ENCODE measurements around the gene POU2AF1.

POU2AF1 gene

DNA sequence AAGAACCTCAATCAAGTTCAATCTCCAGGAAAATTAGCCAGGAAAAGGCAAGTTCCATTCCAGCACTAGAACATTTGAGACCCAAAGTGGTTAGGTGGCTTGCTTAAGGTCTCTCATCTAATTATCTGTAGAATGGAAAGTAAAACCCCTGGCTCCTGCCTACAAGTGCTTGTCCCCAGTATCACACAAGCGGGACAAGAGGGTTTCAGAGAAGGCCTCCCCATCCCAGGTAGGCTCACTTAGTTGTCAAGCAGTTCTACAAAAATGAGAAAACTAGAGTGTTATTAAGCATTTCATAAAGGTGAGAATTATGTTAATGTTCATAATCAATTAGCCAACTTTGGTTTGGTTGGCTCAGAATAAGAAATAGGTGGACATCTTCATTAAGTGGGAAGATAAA, 5.5 kb downstream of the POU2AF1 start:
- no CpG with 5 or more reads among the region's 1 CpG for WGBS (ENCODE audit: extremely low coverage, insufficient coverage, low lambda C conversion rate)
- Histone ChIP-seq H3K79me1 (ENCODE audit: low read length) (no peaks in the 10 kb centered on the region), H3K18ac (ENCODE audit: low read length) (no peak overlapping the region), H3K27ac (ENCODE audit: low read depth, low read length) (no peak overlapping the region), H3K9ac (ENCODE audit: low read length) (no peak overlapping the region), H3K27me3 (ENCODE audit: insufficient read depth, low read length, poor library complexity) (no peaks in the 10 kb centered on the region), H3K56ac (ENCODE audit: low read length) (no peak overlapping the region), H2BK5ac (ENCODE audit: low read length) (no peak overlapping the region), H4K5ac (ENCODE audit: low read length) (no peak overlapping the region), H3K79me2 (ENCODE audit: control insufficient read depth, insufficient read depth, low read length) (no peaks in the 10 kb centered on the region), H2BK120ac (ENCODE audit: low read depth, low read length) (no peak overlapping the region), H3K36me3 (ENCODE audit: control insufficient read depth, insufficient read depth, low read length) (no peaks in the 10 kb centered on the region), H4K8ac (ENCODE audit: low read depth, low read length) (no peak overlapping the region), H2BK15ac (replicated peaks; ENCODE audit: low read depth) (no peak overlapping the region), H2AK5ac (ENCODE audit: low read length) (no peak overlapping the region), H3K4me3 (ENCODE audit: low read length) (no peak overlapping the region), H3K4me2 (ENCODE audit: low read length) (no peak overlapping the region), H3K23ac (ENCODE audit: low read length) (no peak overlapping the region), H3K4ac (ENCODE audit: low read depth, low read length) (no peak overlapping the region), H3K4me1 (ENCODE audit: control insufficient read depth, low read depth, low read length) (no peaks in the 10 kb centered on the region)
- DNase-seq = no peak

DNA sequence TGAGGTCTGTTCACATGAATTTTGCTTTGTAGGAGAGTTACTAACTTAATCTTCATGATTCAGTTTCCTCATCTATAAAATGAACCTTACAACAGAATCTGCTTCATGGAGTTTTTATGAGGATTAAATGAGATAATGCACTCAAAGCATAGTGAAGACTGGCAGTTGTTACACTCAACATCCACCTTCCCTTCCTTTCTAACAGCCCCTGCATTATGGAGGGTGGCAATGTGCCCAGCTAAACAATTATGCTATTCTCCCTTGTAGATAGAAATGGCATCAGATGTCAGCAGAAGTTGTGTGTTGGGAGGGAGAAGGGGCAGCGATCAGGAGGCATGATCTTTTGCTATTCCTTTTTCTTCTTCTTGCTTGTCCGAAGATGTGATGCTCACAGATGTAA, 6.5 kb downstream of the POU2AF1 start:
- H3K18ac ChIP-seq (ENCODE audit: low read length) = no peak overlapping the region
- H2BK5ac ChIP-seq (ENCODE audit: low read length) = no peak overlapping the region
- H3K36me3 ChIP-seq (ENCODE audit: control insufficient read depth, insufficient read depth, low read length) = no peaks in the 10 kb centered on the region
- no peak overlapping the region for H3K9ac ChIP-seq (ENCODE audit: low read length)
- no peaks in the 10 kb centered on the region for H3K4me1 ChIP-seq (ENCODE audit: control insufficient read depth, low read depth, low read length)
- H3K56ac ChIP-seq (ENCODE audit: low read length) = no peak overlapping the region
- no peak overlapping the region for H3K4me2 ChIP-seq (ENCODE audit: low read length)
- no CpG with 5 or more reads among the region's 2 CpGs for WGBS (ENCODE audit: extremely low coverage, insufficient coverage, low lambda C conversion rate)
- H3K27ac ChIP-seq (ENCODE audit: low read depth, low read length) = no peak overlapping the region
- H3K4ac ChIP-seq (ENCODE audit: low read depth, low read length) = no peak overlapping the region
- H3K79me1 ChIP-seq (ENCODE audit: low read length) = no peaks in the 10 kb centered on the region
- H3K79me2 ChIP-seq (ENCODE audit: control insufficient read depth, insufficient read depth, low read length) = no peaks in the 10 kb centered on the region
- no peak overlapping the region for H4K8ac ChIP-seq (ENCODE audit: low read depth, low read length)
- no peak overlapping the region for H3K4me3 ChIP-seq (ENCODE audit: low read length)
- no peak for DNase-seq
- no peak overlapping the region for H2BK120ac ChIP-seq (ENCODE audit: low read depth, low read length)
- H3K23ac ChIP-seq (ENCODE audit: low read length) = no peak overlapping the region
- no peak overlapping the region for H4K5ac ChIP-seq (ENCODE audit: low read length)
- no peaks in the 10 kb centered on the region for H3K27me3 ChIP-seq (ENCODE audit: insufficient read depth, low read length, poor library complexity)
- no peak overlapping the region for H2AK5ac ChIP-seq (ENCODE audit: low read length)
- no peak overlapping the region for H2BK15ac ChIP-seq (replicated peaks; ENCODE audit: low read depth)

DNA sequence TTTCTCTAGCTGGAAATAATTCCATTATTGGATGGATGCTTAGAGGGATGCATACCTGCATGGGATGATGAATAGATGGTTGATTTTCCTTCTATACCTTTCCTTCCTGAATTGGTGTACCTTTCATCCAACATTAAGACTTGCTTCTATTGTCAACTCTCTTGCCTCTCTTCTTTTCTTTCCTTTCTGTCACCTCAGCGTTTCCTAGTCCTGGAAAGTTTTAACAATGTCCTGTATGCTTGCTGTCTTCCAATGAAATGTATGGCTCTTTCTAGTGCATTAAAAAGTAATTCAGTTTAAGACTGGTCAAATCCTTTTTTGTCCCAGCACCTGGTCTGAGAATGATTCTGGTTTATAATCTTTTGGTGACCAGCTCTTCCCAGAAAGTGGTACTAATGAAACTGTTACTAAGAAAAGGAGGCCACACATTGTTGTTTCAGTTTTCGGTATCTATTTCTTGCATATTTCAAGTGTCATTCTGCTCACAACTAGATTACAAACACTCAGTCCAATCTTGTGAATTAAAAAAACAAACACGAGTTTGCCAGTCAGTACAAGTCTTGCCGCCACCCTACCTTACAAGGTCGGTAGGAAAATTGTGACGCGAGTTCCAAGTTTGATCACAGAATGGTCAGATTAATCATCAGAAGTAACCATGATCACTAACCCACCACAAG, 8.0 kb downstream of the POU2AF1 start:
- Histone ChIP-seq H3K4me1 (ENCODE audit: control insufficient read depth, low read depth, low read length) (no peaks in the 10 kb centered on the region), H3K36me3 (ENCODE audit: control insufficient read depth, insufficient read depth, low read length) (no peaks in the 10 kb centered on the region), H2BK15ac (replicated peaks; ENCODE audit: low read depth) (no peak overlapping the region), H3K79me1 (ENCODE audit: low read length) (no peaks in the 10 kb centered on the region), H3K4me2 (ENCODE audit: low read length) (no peak overlapping the region), H3K27ac (ENCODE audit: low read depth, low read length) (no peak overlapping the region), H2BK120ac (ENCODE audit: low read depth, low read length) (no peak overlapping the region), H3K4me3 (ENCODE audit: low read length) (no peak overlapping the region), H4K5ac (ENCODE audit: low read length) (no peak overlapping the region), H3K56ac (ENCODE audit: low read length) (no peak overlapping the region), H3K23ac (ENCODE audit: low read length) (no peak overlapping the region), H3K4ac (ENCODE audit: low read depth, low read length) (no peak overlapping the region), H2BK5ac (ENCODE audit: low read length) (no peak overlapping the region), H3K9ac (ENCODE audit: low read length) (no peak overlapping the region), H4K8ac (ENCODE audit: low read depth, low read length) (no peak overlapping the region), H3K27me3 (ENCODE audit: insufficient read depth, low read length, poor library complexity) (no peaks in the 10 kb centered on the region), H3K79me2 (ENCODE audit: control insufficient read depth, insufficient read depth, low read length) (no peaks in the 10 kb centered on the region), H3K18ac (ENCODE audit: low read length) (no peak overlapping the region), H2AK5ac (ENCODE audit: low read length) (no peak overlapping the region)
- DNase-seq = no peak
- WGBS (ENCODE audit: extremely low coverage, insufficient coverage, low lambda C conversion rate) = no CpG with 5 or more reads among the region's 7 CpGs

DNA sequence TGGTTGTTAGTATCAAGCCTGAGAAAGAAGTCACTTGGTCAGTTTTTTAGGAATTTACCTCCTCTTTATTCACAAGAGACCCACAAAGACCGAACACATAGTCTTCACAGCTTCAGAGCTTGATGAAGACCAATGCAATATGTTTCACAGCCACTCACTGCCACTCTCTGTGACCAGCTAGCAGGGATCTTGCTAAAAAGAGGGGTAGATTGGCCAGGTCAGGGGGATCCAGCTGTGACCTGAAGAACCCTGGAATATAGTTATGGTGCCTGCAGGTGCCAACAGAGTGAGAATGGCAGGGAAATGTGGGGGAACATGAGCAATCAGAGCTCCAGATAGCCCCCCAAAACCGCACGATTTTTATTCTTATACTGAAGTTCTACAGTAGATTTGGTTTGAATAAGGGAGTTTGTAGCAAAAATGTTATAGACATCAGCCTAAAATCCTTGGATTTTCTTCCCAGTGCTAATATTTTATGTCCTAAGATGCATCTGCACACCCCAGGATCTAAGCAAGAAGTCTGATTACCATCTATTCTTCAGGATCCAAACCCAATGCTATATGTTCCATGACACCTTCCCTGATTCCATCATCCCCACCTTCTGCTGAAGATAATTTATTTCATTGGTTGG, 8.7 kb downstream of the POU2AF1 start:
- WGBS (ENCODE audit: extremely low coverage, insufficient coverage, low lambda C conversion rate) = no CpG with 5 or more reads among the region's 3 CpGs
- Histone ChIP-seq H2BK15ac (replicated peaks; ENCODE audit: low read depth) (no peak overlapping the region), H3K79me2 (ENCODE audit: control insufficient read depth, insufficient read depth, low read length) (no peaks in the 10 kb centered on the region), H3K18ac (ENCODE audit: low read length) (no peak overlapping the region), H3K27me3 (ENCODE audit: insufficient read depth, low read length, poor library complexity) (no peaks in the 10 kb centered on the region), H3K36me3 (ENCODE audit: control insufficient read depth, insufficient read depth, low read length) (no peaks in the 10 kb centered on the region), H3K79me1 (ENCODE audit: low read length) (no peaks in the 10 kb centered on the region), H3K4me2 (ENCODE audit: low read length) (no peak overlapping the region), H2AK5ac (ENCODE audit: low read length) (no peak overlapping the region), H3K56ac (ENCODE audit: low read length) (no peak overlapping the region), H3K23ac (ENCODE audit: low read length) (no peak overlapping the region), H3K27ac (ENCODE audit: low read depth, low read length) (no peak overlapping the region), H4K8ac (ENCODE audit: low read depth, low read length) (no peak overlapping the region), H3K9ac (ENCODE audit: low read length) (no peak overlapping the region), H4K5ac (ENCODE audit: low read length) (no peak overlapping the region), H2BK120ac (ENCODE audit: low read depth, low read length) (no peak overlapping the region), H3K4ac (ENCODE audit: low read depth, low read length) (no peak overlapping the region), H3K4me1 (ENCODE audit: control insufficient read depth, low read depth, low read length) (no peaks in the 10 kb centered on the region), H3K4me3 (ENCODE audit: low read length) (no peak overlapping the region), H2BK5ac (ENCODE audit: low read length) (no peak overlapping the region)
- no peak for DNase-seq

DNA sequence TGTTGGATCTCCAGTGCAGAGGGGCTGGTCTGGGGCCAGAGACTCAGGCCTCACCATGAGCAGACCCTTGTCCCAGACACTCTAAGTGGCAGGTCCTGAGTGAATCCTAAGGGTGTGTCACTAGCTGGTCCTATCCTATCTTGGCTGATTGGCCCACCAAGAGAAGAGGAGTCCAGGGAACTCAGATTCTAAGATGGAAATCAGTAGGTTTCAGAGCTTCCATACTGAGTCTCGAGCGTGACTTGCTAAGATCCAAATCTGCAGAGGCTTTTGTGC, 10.9 kb downstream of the POU2AF1 start:
- no peak overlapping the region for H2BK5ac ChIP-seq (ENCODE audit: low read length)

More for the DNA sequence above, 10.9 kb downstream of the POU2AF1 start:
- Histone ChIP-seq H3K27ac (ENCODE audit: low read depth, low read length) (no peak overlapping the region), H3K4me2 (ENCODE audit: low read length) (no peak overlapping the region), H3K56ac (ENCODE audit: low read length) (no peak overlapping the region), H3K27me3 (ENCODE audit: insufficient read depth, low read length, poor library complexity) (no peaks in the 10 kb centered on the region), H3K4me1 (ENCODE audit: control insufficient read depth, low read depth, low read length) (no peaks in the 10 kb centered on the region), H3K23ac (ENCODE audit: low read length) (no peak overlapping the region), H4K5ac (ENCODE audit: low read length) (no peak overlapping the region), H3K79me2 (ENCODE audit: control insufficient read depth, insufficient read depth, low read length) (no peaks in the 10 kb centered on the region), H4K8ac (ENCODE audit: low read depth, low read length) (no peak overlapping the region), H3K4ac (ENCODE audit: low read depth, low read length) (no peak overlapping the region), H3K79me1 (ENCODE audit: low read length) (no peaks in the 10 kb centered on the region), H3K4me3 (ENCODE audit: low read length) (no peak overlapping the region), H2BK15ac (replicated peaks; ENCODE audit: low read depth) (no peak overlapping the region), H2BK120ac (ENCODE audit: low read depth, low read length) (no peak overlapping the region), H3K36me3 (ENCODE audit: control insufficient read depth, insufficient read depth, low read length) (no peaks in the 10 kb centered on the region), H3K18ac (ENCODE audit: low read length) (no peak overlapping the region), H3K9ac (ENCODE audit: low read length) (no peak overlapping the region), H2AK5ac (ENCODE audit: low read length) (no peak overlapping the region)
- no CpG with 5 or more reads among the region's 2 CpGs for WGBS (ENCODE audit: extremely low coverage, insufficient coverage, low lambda C conversion rate)
- no peak for DNase-seq
